ENCODE data around the gene RAB27A. TPM values are rescaled to one million over a fixed set of nuclear protein-coding genes. Genes with fewer than 3 reads are reported as not detected.

RAB27A gene
- total and polyA plus RNA-seq, 5 donors from 2014 or later, result 34.0 to 69.2 (median 43.8) TPM

- H3K4me1 ChIP-seq (ENCODE audit: control insufficient read depth, insufficient read depth, low read length, poor library complexity, severe bottlenecking), result peaks cover 17% of the 10 kb centered on the region
- H3K27me3 ChIP-seq (ENCODE audit: control insufficient read depth, insufficient read depth, low read length), result no peaks in the 10 kb centered on the region
- H3K36me3 ChIP-seq (ENCODE audit: control insufficient read depth, insufficient read depth, low read length), result peaks cover 2% of the 10 kb centered on the region
- H3K27ac ChIP-seq (ENCODE audit: insufficient read depth, low read length, poor library complexity, severe bottlenecking), result no peak overlapping the region
- no peak overlapping the region for H3K4me3 ChIP-seq (ENCODE audit: low read depth, low read length)
- Mint-ChIP-seq H3K4me1 (peaks cover 18 to 34% (median 33%) of the 10 kb centered on the region in 4 donors), H3K27ac (peak overlapping the region in 2 of 3 donors; percentile 12 to 75), H3K27me3 (no peaks in the 10 kb centered on the region), H3K36me3 (peaks cover 13% of the 10 kb centered on the region), H3K9me3 (no peaks in the 10 kb centered on the region), H3K4me3 (no peak overlapping the region)
- DNase-seq (no peak), ATAC-seq (ENCODE audit: low read depth in 2 of 2) (no peak)
- H3K9me3 ChIP-seq (ENCODE audit: control insufficient read depth in 2 of 2, low read length in 2 of 2), result no peaks in the 10 kb centered on the region
Measured at GRCh38 chr15:55239440-55240124, 50.0 kb downstream of the RAB27A start.

GRCh38 chr15:55238877-55239276 is 50.7 kb downstream of the RAB27A start:
- Mint-ChIP-seq H3K36me3 (peaks cover 20% of the 10 kb centered on the region), H3K27me3 (no peaks in the 10 kb centered on the region), H3K9me3 (no peaks in the 10 kb centered on the region), H3K4me3 (no peak overlapping the region), H3K27ac (peak overlapping the region in 1 of 3 donors; percentile 75), H3K4me1 (peaks cover 18 to 37% (median 32%) of the 10 kb centered on the region in 4 donors)
- no peak for DNase-seq
- H3K4me3 ChIP-seq (ENCODE audit: low read depth, low read length), result no peak overlapping the region
- H3K36me3 ChIP-seq (ENCODE audit: control insufficient read depth, insufficient read depth, low read length), result peaks cover 8% of the 10 kb centered on the region
- ATAC-seq (ENCODE audit: low read depth in 2 of 2), result no peak
- H3K27ac ChIP-seq (ENCODE audit: insufficient read depth, low read length, poor library complexity, severe bottlenecking), result no peak overlapping the region
- peaks cover 17% of the 10 kb centered on the region for H3K4me1 ChIP-seq (ENCODE audit: control insufficient read depth, insufficient read depth, low read length, poor library complexity, severe bottlenecking)
- no peaks in the 10 kb centered on the region for H3K27me3 ChIP-seq (ENCODE audit: control insufficient read depth, insufficient read depth, low read length)
- H3K9me3 ChIP-seq (ENCODE audit: control insufficient read depth in 2 of 2, low read length in 2 of 2), result no peaks in the 10 kb centered on the region

GRCh38 chr15:55237219-55238130 is 52.1 kb downstream of the RAB27A start:
- H3K4me1 Mint-ChIP-seq, result peaks cover 22 to 35% (median 28%) of the 10 kb centered on the region in 4 donors
- H3K9me3 Mint-ChIP-seq, result no peaks in the 10 kb centered on the region
- Histone ChIP-seq H3K4me3 (ENCODE audit: low read depth, low read length) (no peak overlapping the region), H3K9me3 (ENCODE audit: control insufficient read depth in 2 of 2, low read length in 2 of 2) (no peaks in the 10 kb centered on the region), H3K4me1 (ENCODE audit: control insufficient read depth, insufficient read depth, low read length, poor library complexity, severe bottlenecking) (peaks cover 17% of the 10 kb centered on the region), H3K27me3 (ENCODE audit: control insufficient read depth, insufficient read depth, low read length) (no peaks in the 10 kb centered on the region), H3K36me3 (ENCODE audit: control insufficient read depth, insufficient read depth, low read length) (peaks cover 11% of the 10 kb centered on the region), H3K27ac (ENCODE audit: insufficient read depth, low read length, poor library complexity, severe bottlenecking) (no peak overlapping the region)
- no peaks in the 10 kb centered on the region for H3K27me3 Mint-ChIP-seq
- DNase-seq (no peak), ATAC-seq (ENCODE audit: low read depth in 2 of 2) (no peak)
- no peak overlapping the region for H3K4me3 Mint-ChIP-seq
- H3K27ac Mint-ChIP-seq, result no peak overlapping the region
- peaks cover 21% of the 10 kb centered on the region for H3K36me3 Mint-ChIP-seq

GRCh38 chr15:55235546-55236036 is 54.0 kb downstream of the RAB27A start:
- Mint-ChIP-seq H3K36me3 (peaks cover 31% of the 10 kb centered on the region), H3K4me3 (no peak overlapping the region), H3K4me1 (peaks cover 12 to 22% (median 18%) of the 10 kb centered on the region in 4 donors), H3K9me3 (no peaks in the 10 kb centered on the region), H3K27ac (no peak overlapping the region), H3K27me3 (no peaks in the 10 kb centered on the region)
- Histone ChIP-seq H3K27me3 (ENCODE audit: control insufficient read depth, insufficient read depth, low read length) (no peaks in the 10 kb centered on the region), H3K9me3 (ENCODE audit: control insufficient read depth in 2 of 2, low read length in 2 of 2) (no peaks in the 10 kb centered on the region), H3K4me1 (ENCODE audit: control insufficient read depth, insufficient read depth, low read length, poor library complexity, severe bottlenecking) (peaks cover 8% of the 10 kb centered on the region), H3K4me3 (ENCODE audit: low read depth, low read length) (no peak overlapping the region), H3K27ac (ENCODE audit: insufficient read depth, low read length, poor library complexity, severe bottlenecking) (no peak overlapping the region), H3K36me3 (ENCODE audit: control insufficient read depth, insufficient read depth, low read length) (peaks cover 14% of the 10 kb centered on the region)
- DNase-seq, result no peak
- no peak for ATAC-seq (ENCODE audit: low read depth in 2 of 2)

- DNase-seq (no peak), ATAC-seq (ENCODE audit: low read depth in 2 of 2) (no peak)
- H3K27ac ChIP-seq (ENCODE audit: insufficient read depth, low read length, poor library complexity, severe bottlenecking), result no peak overlapping the region
- H3K36me3 ChIP-seq (ENCODE audit: control insufficient read depth, insufficient read depth, low read length), result peaks cover 19% of the 10 kb centered on the region
- no peaks in the 10 kb centered on the region for H3K9me3 ChIP-seq (ENCODE audit: control insufficient read depth in 2 of 2, low read length in 2 of 2)
- Mint-ChIP-seq H3K27ac (no peak overlapping the region), H3K4me3 (no peak overlapping the region), H3K36me3 (peaks cover 34% of the 10 kb centered on the region), H3K27me3 (no peaks in the 10 kb centered on the region), H3K9me3 (no peaks in the 10 kb centered on the region), H3K4me1 (peaks cover 12 to 18% (median 16%) of the 10 kb centered on the region in 4 donors)
- no peaks in the 10 kb centered on the region for H3K27me3 ChIP-seq (ENCODE audit: control insufficient read depth, insufficient read depth, low read length)
- H3K4me3 ChIP-seq (ENCODE audit: low read depth, low read length), result no peak overlapping the region
- H3K4me1 ChIP-seq (ENCODE audit: control insufficient read depth, insufficient read depth, low read length, poor library complexity, severe bottlenecking), result no peaks in the 10 kb centered on the region
Measured at GRCh38 chr15:55234800-55235104, 54.9 kb downstream of the RAB27A start.

GRCh38 chr15:55234104-55234799 is 55.4 kb downstream of the RAB27A start:
- Mint-ChIP-seq H3K27me3 (no peaks in the 10 kb centered on the region), H3K27ac (no peak overlapping the region), H3K36me3 (peaks cover 34% of the 10 kb centered on the region), H3K4me1 (peaks cover 12 to 17% (median 14%) of the 10 kb centered on the region in 4 donors), H3K4me3 (no peak overlapping the region), H3K9me3 (no peaks in the 10 kb centered on the region)
- DNase-seq (no peak), ATAC-seq (ENCODE audit: low read depth in 2 of 2) (no peak)
- no peak overlapping the region for H3K27ac ChIP-seq (ENCODE audit: insufficient read depth, low read length, poor library complexity, severe bottlenecking)
- H3K27me3 ChIP-seq (ENCODE audit: control insufficient read depth, insufficient read depth, low read length), result no peaks in the 10 kb centered on the region
- no peaks in the 10 kb centered on the region for H3K9me3 ChIP-seq (ENCODE audit: control insufficient read depth in 2 of 2, low read length in 2 of 2)
- peaks cover 23% of the 10 kb centered on the region for H3K36me3 ChIP-seq (ENCODE audit: control insufficient read depth, insufficient read depth, low read length)
- no peak overlapping the region for H3K4me3 ChIP-seq (ENCODE audit: low read depth, low read length)
- H3K4me1 ChIP-seq (ENCODE audit: control insufficient read depth, insufficient read depth, low read length, poor library complexity, severe bottlenecking), result no peaks in the 10 kb centered on the region

GRCh38 chr15:55231455-55231854 is 58.2 kb downstream of the RAB27A start:
- Mint-ChIP-seq H3K4me3 (no peak overlapping the region), H3K36me3 (peaks cover 36% of the 10 kb centered on the region), H3K9me3 (no peaks in the 10 kb centered on the region), H3K27ac (peak overlapping the region in 2 of 3 donors; percentile 20 to 30), H3K4me1 (peaks cover 5 to 12% (median 8%) of the 10 kb centered on the region in 4 donors), H3K27me3 (no peaks in the 10 kb centered on the region)
- no peak overlapping the region for H3K27ac ChIP-seq (ENCODE audit: insufficient read depth, low read length, poor library complexity, severe bottlenecking)
- no peaks in the 10 kb centered on the region for H3K27me3 ChIP-seq (ENCODE audit: control insufficient read depth, insufficient read depth, low read length)
- H3K9me3 ChIP-seq (ENCODE audit: control insufficient read depth in 2 of 2, low read length in 2 of 2), result no peaks in the 10 kb centered on the region
- ATAC-seq (ENCODE audit: low read depth in 2 of 2) (no peak), DNase-seq (no peak)
- peaks cover 35% of the 10 kb centered on the region for H3K36me3 ChIP-seq (ENCODE audit: control insufficient read depth, insufficient read depth, low read length)
- no peaks in the 10 kb centered on the region for H3K4me1 ChIP-seq (ENCODE audit: control insufficient read depth, insufficient read depth, low read length, poor library complexity, severe bottlenecking)
- no peak overlapping the region for H3K4me3 ChIP-seq (ENCODE audit: low read depth, low read length)

Data from CD4-positive, CD25-positive, alpha-beta regulatory T cell (primary cell).